Measurements from ENCODE around the gene S100A6.

S100A6 gene

GRCh38 chr1:153560771-153561465 is 25.1 kb upstream of the S100A6 start:
- no peak for DNase-seq
- no peak for ATAC-seq (ENCODE audit: insufficient read depth, low read depth)
- no peaks in the 10 kb centered on the region for H3K9me3 ChIP-seq (ENCODE audit: insufficient read depth, low read length, severe bottlenecking)
- TF ChIP-seq EZH2 (IDR thresholded peaks at IDR 0.05; ENCODE audit: borderline replicate concordance, low read depth, low read length, severe bottlenecking) (no peak), CTCF (IDR thresholded peaks at IDR 0.05; ENCODE audit: borderline replicate concordance, extremely low read depth, low read length, poor library complexity, severe bottlenecking) (no peak)
- H3K4me1 ChIP-seq (ENCODE audit: insufficient read depth, low read length) = no peaks in the 10 kb centered on the region
- no peak overlapping the region for H3K27ac ChIP-seq (ENCODE audit: low read length)
- no peaks in the 10 kb centered on the region for H3K36me3 ChIP-seq (ENCODE audit: insufficient read depth, low read length)
- no peak overlapping the region for H3K4me2 ChIP-seq (ENCODE audit: insufficient read depth, low read length)
- no peaks in the 10 kb centered on the region for H3K27me3 ChIP-seq (ENCODE audit: insufficient read depth, low read length, poor library complexity)
- H2AFZ ChIP-seq (ENCODE audit: low read depth, low read length) = no peak overlapping the region
- H3K9ac ChIP-seq (ENCODE audit: low read depth, low read length) = no peak overlapping the region
- H4K20me1 ChIP-seq (ENCODE audit: insufficient read depth, low read length) = no peaks in the 10 kb centered on the region
- H3K79me2 ChIP-seq (ENCODE audit: insufficient read depth, low read length) = no peaks in the 10 kb centered on the region
- no peak overlapping the region for H3K4me3 ChIP-seq (ENCODE audit: low read depth in 1 of 2, low read length in 2 of 2)

GRCh38 chr1:153560241-153560640 is 24.4 kb upstream of the S100A6 start:
- Histone ChIP-seq H2AFZ (ENCODE audit: low read depth, low read length) (no peak overlapping the region), H3K27ac (ENCODE audit: low read length) (no peak overlapping the region), H3K4me3 (ENCODE audit: low read depth in 1 of 2, low read length in 2 of 2) (no peak overlapping the region), H4K20me1 (ENCODE audit: insufficient read depth, low read length) (no peaks in the 10 kb centered on the region), H3K9me3 (ENCODE audit: insufficient read depth, low read length, severe bottlenecking) (no peaks in the 10 kb centered on the region), H3K4me1 (ENCODE audit: insufficient read depth, low read length) (no peaks in the 10 kb centered on the region), H3K27me3 (ENCODE audit: insufficient read depth, low read length, poor library complexity) (no peaks in the 10 kb centered on the region), H3K9ac (ENCODE audit: low read depth, low read length) (no peak overlapping the region), H3K4me2 (ENCODE audit: insufficient read depth, low read length) (no peak overlapping the region), H3K36me3 (ENCODE audit: insufficient read depth, low read length) (no peaks in the 10 kb centered on the region), H3K79me2 (ENCODE audit: insufficient read depth, low read length) (no peaks in the 10 kb centered on the region)
- TF ChIP-seq EZH2 (IDR thresholded peaks at IDR 0.05; ENCODE audit: borderline replicate concordance, low read depth, low read length, severe bottlenecking) (no peak), CTCF (IDR thresholded peaks at IDR 0.05; ENCODE audit: borderline replicate concordance, extremely low read depth, low read length, poor library complexity, severe bottlenecking) (no peak)
- ATAC-seq (ENCODE audit: insufficient read depth, low read depth) = no peak
- no peak for DNase-seq

GRCh38 chr1:153557877-153558276 is 22.1 kb upstream of the S100A6 start:
- ATAC-seq (ENCODE audit: insufficient read depth, low read depth) (no peak), DNase-seq (no peak)
- no peaks in the 10 kb centered on the region for H3K4me1 ChIP-seq (ENCODE audit: insufficient read depth, low read length)
- no peaks in the 10 kb centered on the region for H3K27me3 ChIP-seq (ENCODE audit: insufficient read depth, low read length, poor library complexity)
- TF ChIP-seq CTCF (IDR thresholded peaks at IDR 0.05; ENCODE audit: borderline replicate concordance, extremely low read depth, low read length, poor library complexity, severe bottlenecking) (no peak), EZH2 (IDR thresholded peaks at IDR 0.05; ENCODE audit: borderline replicate concordance, low read depth, low read length, severe bottlenecking) (no peak)
- H3K4me2 ChIP-seq (ENCODE audit: insufficient read depth, low read length) = no peak overlapping the region
- no peaks in the 10 kb centered on the region for H3K79me2 ChIP-seq (ENCODE audit: insufficient read depth, low read length)
- H3K9me3 ChIP-seq (ENCODE audit: insufficient read depth, low read length, severe bottlenecking) = no peaks in the 10 kb centered on the region
- no peak overlapping the region for H3K27ac ChIP-seq (ENCODE audit: low read length)
- H4K20me1 ChIP-seq (ENCODE audit: insufficient read depth, low read length) = no peaks in the 10 kb centered on the region
- H3K36me3 ChIP-seq (ENCODE audit: insufficient read depth, low read length) = no peaks in the 10 kb centered on the region
- H3K9ac ChIP-seq (ENCODE audit: low read depth, low read length) = no peak overlapping the region
- no peak overlapping the region for H2AFZ ChIP-seq (ENCODE audit: low read depth, low read length)
- no peak overlapping the region for H3K4me3 ChIP-seq (ENCODE audit: low read depth in 1 of 2, low read length in 2 of 2)

Data from DND-41 (cell line).